ENCODE data around the gene TSPEAR.
"Not testable (repeated sequence)": the region's sequence is repeated elsewhere in the genome, so short reads cannot be mapped to it uniquely, and the experiment has no call there.

The TSPEAR gene

DNA sequence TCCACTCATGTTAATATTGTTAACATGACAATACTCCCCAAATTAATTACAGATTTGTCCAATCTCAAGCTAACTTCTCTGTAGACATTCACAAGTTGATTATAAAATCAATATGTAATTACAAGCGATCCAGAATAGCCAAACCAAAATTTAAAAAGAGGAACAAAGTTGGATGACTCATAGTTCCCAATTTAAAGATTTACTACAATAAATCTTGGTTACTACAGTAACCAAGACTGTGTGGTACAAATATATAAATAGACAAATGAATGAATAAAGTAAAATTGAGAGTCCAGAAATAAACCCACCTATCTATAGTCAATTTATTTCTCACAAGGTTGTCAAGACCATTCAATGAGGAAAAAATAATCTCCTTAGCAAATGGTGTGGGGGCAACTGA is 145.0 kb downstream of the TSPEAR start:
- DNase-seq, result no peak

- no peak for DNase-seq
These were observed 146.3 kb downstream of the TSPEAR start for GRCh38 chr21:44564886-44565598.

DNA sequence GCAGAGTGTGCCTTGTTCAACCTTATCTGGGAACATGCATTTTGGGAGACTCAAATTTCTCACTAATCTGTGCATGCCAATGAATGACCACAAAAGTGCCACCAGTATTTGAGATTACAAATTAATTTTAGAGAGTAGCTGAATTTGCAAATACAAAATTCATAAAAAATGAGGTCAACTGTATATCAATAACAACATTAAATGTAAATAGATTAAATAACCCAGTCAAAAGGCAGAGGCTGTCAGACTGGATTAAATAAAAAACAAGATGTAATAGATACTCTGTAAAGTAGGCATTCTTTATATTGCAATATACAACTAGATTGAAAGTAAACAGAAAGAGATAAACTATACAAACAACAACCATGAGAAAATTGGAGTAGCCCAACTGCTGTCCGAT is 147.3 kb downstream of the TSPEAR start:
- no peak for DNase-seq

- no peak for DNase-seq
These were observed 152.7 kb downstream of the TSPEAR start, which contains the start of gene KRTAP10-3 for GRCh38 chr21:44558695-44559094. KRTAP10-3 (minus strand) TSS chr21:44558795; CDS start chr21:44558715, 80 bp downstream.

DNA sequence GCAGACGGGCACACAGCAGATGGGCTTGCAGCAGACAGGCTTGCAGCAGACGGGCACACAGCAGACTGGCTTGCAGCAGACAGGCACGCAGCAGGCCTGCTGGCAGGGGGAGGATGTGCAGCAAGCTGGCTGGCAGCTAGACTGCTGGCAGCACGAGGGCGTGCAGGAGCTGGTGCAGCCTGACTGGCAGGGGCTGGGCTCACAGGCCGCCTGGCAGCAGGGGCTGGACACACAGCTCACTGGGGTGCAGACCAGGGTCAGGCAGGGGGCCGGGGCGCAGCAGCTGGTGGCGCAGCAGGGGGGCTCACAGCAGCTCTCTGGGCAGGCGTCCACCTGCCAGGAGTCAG is 153.1 kb downstream of the TSPEAR start:
- DNase-seq, result not testable (repeated sequence)

DNA sequence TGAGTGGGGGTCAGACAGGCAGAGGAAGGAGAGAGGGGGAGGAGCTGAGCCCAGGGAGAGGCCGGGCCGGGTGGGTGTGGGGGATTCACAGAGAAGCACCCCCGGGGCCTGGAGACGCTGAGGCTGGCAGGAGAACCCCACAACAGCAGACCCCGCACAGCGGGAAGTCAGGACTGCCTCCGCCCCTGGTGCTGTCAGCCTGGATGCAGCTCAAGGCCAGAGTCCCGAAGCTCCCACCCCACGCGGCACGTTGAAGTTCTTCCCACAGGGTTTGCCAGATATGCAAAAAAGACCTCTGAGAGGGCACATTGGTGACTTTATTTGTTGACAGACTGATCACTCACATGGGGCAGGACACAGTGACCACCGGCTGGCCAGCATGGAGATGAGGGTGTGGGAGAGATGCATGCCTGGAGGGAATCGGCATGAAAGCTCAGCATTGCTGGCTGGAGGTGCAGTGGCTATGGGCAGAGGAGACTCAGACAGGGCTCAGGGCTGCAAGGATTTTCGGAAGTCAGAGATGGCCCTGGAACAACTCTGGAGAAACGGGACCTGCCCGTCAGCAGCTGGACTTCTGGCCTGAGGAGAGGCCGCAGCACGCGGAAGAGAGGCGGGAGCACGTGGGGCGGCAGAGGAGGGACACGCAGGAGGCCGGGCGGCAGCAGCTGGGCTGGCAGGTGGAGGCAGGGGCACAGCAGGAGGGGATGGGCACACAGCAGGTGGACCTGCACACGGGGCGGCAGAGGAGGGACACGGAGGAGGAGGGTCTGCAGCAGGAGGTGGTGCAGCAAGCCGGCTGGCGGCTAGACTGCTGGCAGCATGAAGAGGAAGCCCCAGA is 153.7 kb downstream of the TSPEAR start:
- no peak for DNase-seq

- no peak for DNase-seq
These were observed 154.5 kb downstream of the TSPEAR start for GRCh38 chr21:44556879-44557278.

DNA sequence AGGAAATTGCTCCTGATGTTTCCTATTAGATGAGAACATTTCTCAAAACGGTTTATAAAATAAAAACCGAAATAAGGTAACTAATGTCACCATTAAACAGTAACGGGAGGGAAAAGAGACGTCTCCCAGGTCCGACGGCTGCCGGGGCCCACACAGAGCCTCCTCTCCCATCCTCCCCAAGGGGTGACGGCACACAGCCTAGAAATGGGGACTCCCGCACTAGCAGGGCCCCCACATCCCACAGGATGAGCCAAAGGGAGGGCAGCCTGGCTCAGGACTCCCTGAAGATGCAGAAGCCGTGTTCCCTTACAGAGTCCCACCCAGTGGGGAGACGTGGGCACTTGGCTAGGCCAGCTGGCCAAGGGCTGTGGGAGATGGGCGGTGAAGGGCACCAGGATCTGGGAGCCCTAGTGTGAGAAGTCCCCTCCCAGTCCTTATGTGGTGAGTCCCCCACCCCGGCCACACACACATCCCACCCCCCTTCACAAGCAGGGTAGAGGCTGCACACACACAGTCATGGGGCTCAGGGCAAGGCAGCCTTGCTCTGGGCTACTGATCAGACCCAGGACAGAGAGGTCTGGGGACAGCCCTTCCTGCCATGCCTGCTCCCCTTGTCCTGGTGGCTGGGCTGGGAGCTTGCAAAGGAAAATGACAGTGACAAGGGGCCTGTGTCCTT is 156.0 kb downstream of the TSPEAR start:
- no peak for DNase-seq

- DNase-seq, result no peak
These were observed 158.7 kb downstream of the TSPEAR start for GRCh38 chr21:44552681-44553080.

- DNase-seq, result no peak
These were observed 159.2 kb downstream of the TSPEAR start for GRCh38 chr21:44552136-44552535.

- DNase-seq, result no peak
These were observed 159.9 kb downstream of the TSPEAR start, which contains the start of gene KRTAP10-2 for GRCh38 chr21:44551340-44551961. KRTAP10-2 (minus strand) TSS chr21:44551505; CDS start chr21:44551458, 47 bp downstream.

- DNase-seq, result no peak
These were observed 160.6 kb downstream of the TSPEAR start for GRCh38 chr21:44550807-44551206.

DNA sequence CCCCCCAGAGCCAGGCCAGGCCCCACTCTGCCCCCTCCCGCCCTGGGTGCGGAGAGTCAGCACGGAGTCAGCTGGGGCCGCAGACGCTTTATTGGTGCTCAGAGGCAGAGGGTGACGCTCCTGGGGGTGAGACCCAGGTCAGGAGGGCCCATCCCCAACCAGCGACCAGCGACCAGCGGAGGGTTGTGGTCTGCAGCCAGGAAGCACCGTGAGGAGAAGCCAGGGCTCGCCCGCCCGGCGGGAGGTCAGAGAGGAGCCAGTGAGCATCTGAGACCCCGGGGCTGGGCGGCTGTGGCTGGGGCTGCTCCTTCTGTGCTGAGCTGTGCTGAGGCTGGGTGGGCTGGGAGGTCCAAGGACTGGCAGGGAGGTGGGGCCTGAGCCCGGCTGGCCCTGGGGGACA is 161.1 kb downstream of the TSPEAR start:
- not testable (repeated sequence) for DNase-seq

DNA sequence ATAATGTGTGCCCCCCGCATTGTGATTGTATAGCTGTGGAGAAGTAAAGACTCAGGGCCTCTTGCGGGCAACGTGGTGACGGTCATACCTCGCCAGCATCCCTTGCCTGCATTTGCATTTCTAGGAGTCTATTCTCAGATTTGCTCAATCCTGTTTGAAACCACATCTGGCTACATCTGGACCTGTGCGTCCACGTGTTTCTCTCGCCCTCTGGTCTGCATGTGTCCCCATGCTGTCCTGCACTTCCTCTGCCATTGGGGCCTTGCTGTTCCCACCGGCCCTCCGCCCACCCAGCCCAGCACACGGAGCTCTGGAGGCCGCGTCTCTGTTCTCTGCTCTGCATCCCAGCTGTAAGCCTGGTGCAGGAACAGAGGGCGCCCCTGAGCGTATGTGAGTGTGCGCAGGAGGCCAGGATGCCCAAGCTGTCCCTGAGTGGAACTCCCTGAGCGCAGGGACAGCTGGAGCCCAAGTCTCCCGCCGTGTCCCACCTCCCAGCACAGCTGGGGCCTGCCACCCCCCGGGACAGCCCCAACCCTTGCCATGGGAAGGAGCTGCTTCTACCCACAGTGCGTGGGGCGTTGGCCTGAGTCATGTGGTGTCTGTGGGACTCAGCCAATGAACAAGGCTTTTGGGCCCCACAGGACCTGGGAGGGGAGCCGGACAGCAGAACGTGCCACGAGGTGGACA is 161.7 kb downstream of the TSPEAR start:
- no peak for DNase-seq

- no peak for DNase-seq
These were observed 162.4 kb downstream of the TSPEAR start for GRCh38 chr21:44548922-44549321.

DNA sequence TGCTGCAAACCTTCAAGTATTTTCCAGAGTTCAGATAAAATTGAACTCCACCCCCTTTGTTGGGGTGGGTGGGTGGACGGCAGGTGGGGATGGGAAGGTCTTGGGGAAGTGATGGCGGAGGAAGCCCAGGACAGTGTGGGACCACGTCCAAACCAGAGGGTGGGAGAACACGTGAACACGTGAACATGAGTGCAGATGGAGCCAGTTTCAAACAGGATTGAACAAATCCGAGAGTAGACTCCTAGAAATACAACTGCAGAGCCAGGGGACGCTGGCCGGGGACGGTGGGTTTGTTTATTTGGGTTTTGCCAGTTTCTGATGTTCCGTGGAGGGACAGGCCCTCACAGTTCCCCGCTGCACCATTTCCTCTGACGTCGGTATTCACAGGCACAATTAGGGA is 163.0 kb downstream of the TSPEAR start:
- no peak for DNase-seq

- DNase-seq, result no peak
These were observed 163.6 kb downstream of the TSPEAR start for GRCh38 chr21:44547656-44548331.

GRCh38 chr21:44544566-44544965 is 166.8 kb downstream of the TSPEAR start:
- no peak for DNase-seq

GRCh38 chr21:44542716-44543115 is 168.7 kb downstream of the TSPEAR start:
- DNase-seq, result no peak

- DNase-seq, result no peak
These were observed 170.6 kb downstream of the TSPEAR start for GRCh38 chr21:44540741-44541288.

DNA sequence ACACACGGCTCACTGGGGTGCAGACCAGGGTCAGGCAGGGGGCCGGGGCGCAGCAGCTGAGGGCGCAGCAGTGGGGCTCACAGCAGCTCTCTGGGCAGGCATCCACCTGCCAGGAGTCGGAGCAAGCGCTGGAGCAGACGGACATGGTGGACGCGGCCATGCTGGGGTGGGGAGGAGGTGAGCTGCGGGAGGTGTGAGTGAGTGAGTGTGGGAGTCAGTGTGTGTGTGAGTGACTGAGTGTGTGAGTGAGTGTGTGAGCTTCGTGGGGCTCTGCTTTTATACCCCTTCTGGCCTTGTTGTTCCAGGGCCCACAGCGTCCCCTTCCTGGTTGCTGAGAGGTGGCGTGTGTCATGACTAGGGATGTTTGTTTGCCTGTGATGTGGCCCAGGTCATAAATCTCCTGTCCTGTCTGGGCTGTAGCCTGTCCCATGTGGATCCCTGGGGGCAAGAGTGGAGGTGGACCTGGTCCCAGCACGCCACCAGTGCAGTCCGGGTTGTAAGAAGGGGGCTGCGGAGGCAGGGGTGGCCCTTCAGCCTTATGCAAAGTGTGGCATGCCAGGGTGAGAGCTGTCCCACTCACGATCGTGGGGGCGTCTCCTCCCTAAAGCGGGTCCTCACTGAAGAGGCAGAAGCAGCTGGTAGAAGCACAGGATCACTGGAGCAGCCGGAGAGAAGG is 171.2 kb downstream of the TSPEAR start, which contains the start of gene KRTAP10-1:
KRTAP10-1 (minus strand) TSS at position 205 of the 676 bp plus-strand sequence; CDS start at position 160, 45 bp downstream.
- DNase-seq, result no peak

Measured in effector CD8-positive, alpha-beta T cell (primary cell).